Psoas muscle (tissue), 8 donors: ENCODE measurements around the gene C16orf74. TPM values are rescaled to one million over a fixed set of nuclear protein-coding genes. Genes with fewer than 3 reads are reported as not detected.

Source experiments
- ATAC-seq, 4 donors: fragments of 200-7000 bp; cut with Tn5 transposase; one replicate each; pipeline ENCODE4 v1.9.1; 2020; ENCODE audit warnings: moderate library complexity in 3 of 4, mild to moderate bottlenecking in 2 of 4
- DNase-seq, 2 donors: peaks; one replicate each; pipeline ENCODE4 v3.0.0-alpha.2; 2020
- H3K27ac ChIP-seq: fragments of 200-600 bp; one replicate; pipeline ENCODE4 v1.8.0; 2022
- H3K27me3 ChIP-seq, 3 donors: fragments of 200-600 bp in 1 of 3; one replicate each; pipeline versions ENCODE4 v1.6.1 to v1.8.0; 2013 to 2022; ENCODE audit warnings: low read length in 2 of 3, mild to moderate bottlenecking in 2 of 3, moderate library complexity in 1 of 3; ENCODE audit not compliant: insufficient read depth in 3 of 3
- H3K36me3 ChIP-seq, 2 donors: fragments of 200-600 bp in 1 of 2; one replicate each; pipeline versions ENCODE4 v1.6.1 to v1.8.0; 2013 to 2022; ENCODE audit warnings: low read depth in 1 of 2, mild to moderate bottlenecking in 1 of 2, moderate library complexity in 1 of 2; ENCODE audit not compliant: insufficient read depth in 1 of 2
- H3K4me1 ChIP-seq: fragments of 200-600 bp; one replicate; pipeline ENCODE4 v1.8.0; 2022
- H3K4me3 ChIP-seq: fragments of 200-600 bp; one replicate; pipeline ENCODE4 v1.8.0; 2022; ENCODE audit warnings: mild to moderate bottlenecking
- H3K9me3 ChIP-seq: fragments of 200-600 bp; one replicate; pipeline ENCODE4 v1.8.0; 2022
- CTCF ChIP-seq: fragments of 200-600 bp; IDR thresholded peaks from one replicate; pipeline ENCODE4 v1.8.0; 2022; ENCODE audit warnings: antibody characterized with exemption
- WGBS, 3 donors: extraction: QIAGEN DNeasy Blood & Tissue Kit; methylation state at CpG; one replicate each; pipeline versions ENCODE4 v1.1.6 to v1.1.7; 2013; 5-methylcytosine and 5-hydroxymethylcytosine counted together
- intact Hi-C, 2 donors: fragments of 100-400 bp; cut with DNase I; formaldehyde crosslinking; loops; one replicate each; pipeline versions ENCODE4 v1.11.0 to v1.14.2; 2022
- polyA plus RNA-seq, 3 donors: library from polyadenylated mRNA; stranded (reverse); fragments of 200-250 nt; gene quantifications; one replicate each; pipeline ENCODE4 v1.2.3, GENCODE V29; 2013
- total RNA-seq, 4 donors: library from RNA; stranded (reverse); fragmentation: NEBNext Ultra II Directional in 2 of 4; extraction: Animal tissue kit (Norgen Biotek cat#: 25700) in 2 of 4; gene quantifications; one replicate each; pipeline versions ENCODE4 v1.2.1 to v1.2.4, GENCODE V29; 2021 to 2023
- donor health status: healthy with polysubstance abuse.
- donor health status: DM: no; HTN: no; CAD: no; lungs with moderate emphysema.
- donor health status: Bipolar disorder and iron deficiency.
- donor health status: healthy.
- donor health status: DM: yes; HTN: yes; CAD: no.
- donor health status: DM: no; HTN: no; CAD: no.
- donor health status: DM: no; HTN: no; CAD: no.
- donor health status: DM: yes; HTN: yes; CAD: no.

Gene C16orf74
- total and polyA plus RNA-seq, 7 donors, result 0.13 to 3.8 (median 0.24) TPM; not detected in 2

GRCh38 chr16:85736921-85737320, 14.0 kb downstream of the C16orf74 start:
- H3K4me3 ChIP-seq, result no peak overlapping the region
- no peak for ATAC-seq
- intact Hi-C loops, result no loop called here
- no peak for TF ChIP-seq CTCF
- H3K27ac ChIP-seq, result no peak overlapping the region
- no peaks in the 10 kb centered on the region for H3K36me3 ChIP-seq
- no peaks in the 10 kb centered on the region for H3K9me3 ChIP-seq
- WGBS, 3 donors, result 82 to 86% (median 84%) methylated on average over 9 of the region's 9 CpGs
- DNase-seq, result no peak
- H3K4me1 ChIP-seq, result no peaks in the 10 kb centered on the region
- no peaks in the 10 kb centered on the region for H3K27me3 ChIP-seq

- no peaks in the 10 kb centered on the region for H3K27me3 ChIP-seq
- H3K36me3 ChIP-seq, result no peaks in the 10 kb centered on the region
- WGBS, 3 donors, result 73 to 77% (median 77%) methylated on average over 6 of the region's 6 CpGs
- DNase-seq (no peak), ATAC-seq (no peak)
- H3K4me1 ChIP-seq, result no peaks in the 10 kb centered on the region
- no peaks in the 10 kb centered on the region for H3K9me3 ChIP-seq
- no peak for TF ChIP-seq CTCF
- intact Hi-C loops, result no loop called here
- H3K27ac ChIP-seq, result no peak overlapping the region
- no peak overlapping the region for H3K4me3 ChIP-seq
These were observed 14.9 kb downstream of the C16orf74 start for GRCh38 chr16:85735946-85736345.

GRCh38 chr16:85735225-85735635, 15.7 kb downstream of the C16orf74 start:
- intact Hi-C loops, result no loop called here
- H3K27ac ChIP-seq, result no peak overlapping the region
- ATAC-seq, result no peak
- 80 to 86% (median 86%) methylated on average over 14 of the region's 14 CpGs for WGBS, 3 donors
- H3K4me1 ChIP-seq, result no peaks in the 10 kb centered on the region
- H3K27me3 ChIP-seq, result no peaks in the 10 kb centered on the region
- H3K36me3 ChIP-seq, result no peaks in the 10 kb centered on the region
- no peak for DNase-seq
- H3K4me3 ChIP-seq, result no peak overlapping the region
- TF ChIP-seq CTCF, result no peak
- no peaks in the 10 kb centered on the region for H3K9me3 ChIP-seq

GRCh38 chr16:85734311-85735017, 16.4 kb downstream of the C16orf74 start:
- no peaks in the 10 kb centered on the region for H3K4me1 ChIP-seq
- no peak for TF ChIP-seq CTCF
- H3K9me3 ChIP-seq, result no peaks in the 10 kb centered on the region
- ATAC-seq (no peak), DNase-seq (no peak)
- H3K27me3 ChIP-seq, result no peaks in the 10 kb centered on the region
- H3K4me3 ChIP-seq, result no peak overlapping the region
- intact Hi-C loops, result no loop called here
- H3K36me3 ChIP-seq, result no peaks in the 10 kb centered on the region
- no peak overlapping the region for H3K27ac ChIP-seq
- 79 to 84% (median 80%) methylated on average over 10 of the region's 10 CpGs for WGBS, 3 donors

GRCh38 chr16:85733839-85734170, 17.1 kb downstream of the C16orf74 start:
- TF ChIP-seq CTCF, result no peak
- no peaks in the 10 kb centered on the region for H3K4me1 ChIP-seq
- H3K36me3 ChIP-seq, result no peaks in the 10 kb centered on the region
- H3K4me3 ChIP-seq, result no peak overlapping the region
- no peaks in the 10 kb centered on the region for H3K9me3 ChIP-seq
- no peak for DNase-seq
- no peaks in the 10 kb centered on the region for H3K27me3 ChIP-seq
- intact Hi-C loops, result no loop called here
- 36 to 45% (median 38%) methylated on average over 11 of the region's 11 CpGs for WGBS, 3 donors
- peak in 3 of 4 donors; percentile 40 to 67 (median 56) for ATAC-seq
- H3K27ac ChIP-seq, result no peak overlapping the region
